HG03442 (cell line): ENCODE measurements around the gene LPCAT3.
A peak's percentile ranks its signal among the peaks of the same experiment; 100 is the strongest.

ENCODE experiments used
- ATAC-seq: cut with Tn5 transposase; IDR thresholded peaks from one replicate; pipeline ENCODE4 v1.9.1; 2021; ENCODE audit warnings: mild to moderate bottlenecking, moderate library complexity; ENCODE audit not compliant: unreplicated experiment

Gene LPCAT3

GRCh38 chr12:6965026-6965661 is 53.1 kb downstream of the LPCAT3 start:
- ATAC-seq: peak; percentile 32

GRCh38 chr12:6964605-6965025 is 53.7 kb downstream of the LPCAT3 start:
- no peak for ATAC-seq

- no peak for ATAC-seq
These were observed 54.4 kb downstream of the LPCAT3 start for GRCh38 chr12:6963791-6964413.

- no peak for ATAC-seq
These were observed 55.1 kb downstream of the LPCAT3 start for GRCh38 chr12:6963016-6963731.

GRCh38 chr12:6962285-6963015 is 55.8 kb downstream of the LPCAT3 start:
- no peak for ATAC-seq

GRCh38 chr12:6961695-6962284 is 56.5 kb downstream of the LPCAT3 start:
- no peak for ATAC-seq

GRCh38 chr12:6961278-6961694 is 57.0 kb downstream of the LPCAT3 start:
- ATAC-seq: no peak

GRCh38 chr12:6960593-6961277 is 57.5 kb downstream of the LPCAT3 start:
- no peak for ATAC-seq

- ATAC-seq: no peak
These were observed 58.3 kb downstream of the LPCAT3 start for GRCh38 chr12:6959805-6960592.

- ATAC-seq: peak; percentile 36
These were observed 59.0 kb downstream of the LPCAT3 start for GRCh38 chr12:6959058-6959804.

GRCh38 chr12:6958609-6959057 is 59.6 kb downstream of the LPCAT3 start:
- no peak for ATAC-seq

GRCh38 chr12:6957741-6958608 is 60.3 kb downstream of the LPCAT3 start:
- ATAC-seq: no peak

GRCh38 chr12:6957151-6957701 is 61.0 kb downstream of the LPCAT3 start:
- no peak for ATAC-seq

- no peak for ATAC-seq
These were observed 62.1 kb downstream of the LPCAT3 start for GRCh38 chr12:6956021-6956727.

- ATAC-seq: no peak
These were observed 62.9 kb downstream of the LPCAT3 start for GRCh38 chr12:6955108-6956020.
